Endodermal cell (in vitro differentiated cells): ENCODE data around the gene THNSL1. TPM values are rescaled to one million over a fixed set of nuclear protein-coding genes. Genes with fewer than 3 reads are reported as not detected.

ENCODE experiments used
- DNase-seq: peaks from one replicate; pipeline ENCODE4 v3.0.0-alpha.2; 2017
- H3K27ac ChIP-seq: 2 replicates; pipeline ENCODE4 v1.5.1; 2013; ENCODE audit warnings: mild to moderate bottlenecking, low read depth, low read length, moderate library complexity
- H3K27me3 ChIP-seq: 2 replicates; pipeline ENCODE4 v1.6.1; 2013; ENCODE audit warnings: mild to moderate bottlenecking, low read length, moderate library complexity; ENCODE audit not compliant: insufficient read depth, control insufficient read depth, poor library complexity, severe bottlenecking
- H3K36me3 ChIP-seq: 2 replicates; pipeline ENCODE4 v1.7.0; 2013; ENCODE audit warnings: mild to moderate bottlenecking, low read length, moderate library complexity; ENCODE audit not compliant: control insufficient read depth, insufficient read depth
- H3K4me1 ChIP-seq: one replicate; pipeline ENCODE4 v1.7.0; 2013; ENCODE audit warnings: low read length; ENCODE audit not compliant: control insufficient read depth, insufficient read depth
- H3K4me3 ChIP-seq: 2 replicates; pipeline ENCODE4 v1.5.1; 2013; ENCODE audit warnings: mild to moderate bottlenecking, low read length, moderate library complexity
- H3K9ac ChIP-seq: 2 replicates; pipeline ENCODE4 v1.6.1; 2013; ENCODE audit warnings: mild to moderate bottlenecking, low read length, moderate library complexity; ENCODE audit not compliant: poor library complexity, severe bottlenecking; ENCODE audit errors: extremely low read depth
- H3K9me3 ChIP-seq: 2 replicates; pipeline ENCODE4 v1.6.1; 2013; ENCODE audit warnings: mild to moderate bottlenecking, low read length, moderate library complexity; ENCODE audit not compliant: control insufficient read depth
- H3K27ac Mint-ChIP-seq: 2 replicates; pipeline ENCODE4 v1.8.0; 2020; ENCODE audit warnings: mixed read lengths
- H3K27me3 Mint-ChIP-seq: 2 replicates; pipeline ENCODE4 v1.8.0; 2021; ENCODE audit warnings: mild to moderate bottlenecking, mixed read lengths; ENCODE audit not compliant: insufficient read depth
- H3K36me3 Mint-ChIP-seq: 2 replicates; pipeline ENCODE4 v1.8.0; 2020; ENCODE audit warnings: low read depth, mixed read lengths
- H3K4me1 Mint-ChIP-seq: 2 replicates; pipeline ENCODE4 v1.8.0; 2020; ENCODE audit warnings: mixed read lengths
- H3K4me3 Mint-ChIP-seq: 2 replicates; pipeline ENCODE4 v1.8.0; 2020; ENCODE audit warnings: mild to moderate bottlenecking, moderate library complexity, mixed read lengths
- H3K9me3 Mint-ChIP-seq: 2 replicates; pipeline ENCODE4 v1.8.0; 2020; ENCODE audit warnings: mild to moderate bottlenecking, mixed read lengths
- WGBS, 2 experiments: methylation state at CpG; one replicate each; pipeline versions ENCODE4 v1.1.5 to v1.1.7; 2013; ENCODE audit warnings: missing lambda C conversion rate in 2 of 2, mixed read lengths in 1 of 2; ENCODE audit not compliant: insufficient coverage in 1 of 2, insufficient read length in 1 of 2; 5-methylcytosine and 5-hydroxymethylcytosine counted together
- total RNA-seq, 2 donors: library from RNA; stranded (reverse); fragmentation: NEBNext Ultra II Directional in 1 of 2; extraction: Animal tissue kit (Norgen Biotek cat#: 25700) in 1 of 2; gene quantifications; 2 replicates in 1 of 2; 3 replicates in 1 of 2; pipeline ENCODE4 v1.2.1, GENCODE V29; 2021
- TF ChIP-seq, protein P1 (sequence below): fragments of 200-600 bp; sonication (generic); conservative IDR thresholded peaks from 2 replicates; pipeline ENCODE4 v1.5.0; 2021; ENCODE audit warnings: antibody characterized with exemption, mild to moderate bottlenecking

The THNSL1 gene
- total RNA-seq, 2 donors from 2014 or later: 7.2 to 8.7 TPM

DNA sequence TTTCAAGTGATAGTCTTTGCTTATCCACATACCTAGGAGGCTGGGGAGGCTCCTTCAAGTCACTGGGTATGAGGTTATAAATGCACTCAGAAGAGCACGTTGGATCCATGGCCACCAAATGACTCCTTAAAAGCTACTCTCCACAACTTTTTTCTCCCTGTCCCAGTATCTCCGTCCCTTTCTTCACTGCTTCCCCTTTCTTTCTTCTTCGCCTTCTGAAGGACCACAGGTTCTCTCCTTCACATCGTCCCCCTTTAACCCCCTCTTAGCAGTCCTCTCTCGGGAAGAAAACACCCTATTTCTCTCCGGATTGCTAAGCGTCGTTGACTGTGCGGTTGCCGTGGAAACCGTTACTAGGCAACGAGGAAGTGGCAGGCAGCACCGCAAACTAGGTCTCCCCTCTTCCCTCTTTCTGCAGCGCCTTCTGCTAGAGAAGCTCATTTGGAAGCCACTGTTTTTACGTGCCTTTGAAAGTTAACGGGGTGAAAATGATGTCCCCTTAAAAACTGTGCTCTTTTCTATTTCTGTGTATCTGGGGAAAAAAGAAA, 510 bp upstream of the THNSL1 start, which contains the start of gene ENKUR:
Gene ENKUR (minus strand): TSS at position 331 of the 548 bp plus-strand sequence. CDS start 222 bp downstream, at position 109.
- H3K4me1 ChIP-seq: no peaks in the 10 kb centered on the region
- H3K4me3 Mint-ChIP-seq: peak within 1 kb of the TSS; percentile 78
- no peaks in the 10 kb centered on the region for H3K9me3 Mint-ChIP-seq

DNA sequence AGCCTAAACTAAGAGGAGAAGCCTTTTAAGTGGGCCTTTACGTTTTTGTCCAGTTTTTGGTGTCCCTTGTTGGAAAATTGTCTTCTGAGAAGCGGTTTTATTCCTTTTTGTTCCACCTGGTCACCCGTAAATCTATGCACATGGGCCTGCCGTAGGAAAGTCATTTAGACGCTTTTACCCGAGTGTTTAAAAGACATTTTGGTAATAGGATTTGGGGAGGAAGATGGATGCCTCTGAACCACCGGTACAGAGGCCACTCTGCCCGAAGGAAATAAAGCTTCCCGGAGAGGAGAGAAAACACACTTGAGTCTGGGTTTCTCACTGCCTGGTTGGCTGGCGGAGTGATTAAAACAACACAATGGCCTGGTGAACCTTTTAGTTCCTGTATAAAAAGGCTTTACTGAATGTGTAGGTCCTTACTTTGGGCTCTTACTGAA, 760 bp downstream of the THNSL1 start:
- Mint-ChIP-seq H3K9me3 (no peaks in the 10 kb centered on the region), H3K27me3 (no peaks in the 10 kb centered on the region), H3K27ac (peak overlapping the region; percentile 97), H3K4me3 (peak overlapping the region; percentile 78), H3K36me3 (no peaks in the 10 kb centered on the region), H3K4me1 (peaks cover 2% of the 10 kb centered on the region)
- Histone ChIP-seq H3K9ac (peak overlapping the region; percentile 71), H3K4me1 (no peaks in the 10 kb centered on the region), H3K27ac (peak overlapping the region; percentile 94), H3K36me3 (no peaks in the 10 kb centered on the region), H3K9me3 (no peaks in the 10 kb centered on the region), H3K4me3 (peak overlapping the region; percentile 88), H3K27me3 (no peaks in the 10 kb centered on the region)
- no peak for DNase-seq
- 13 to 19% methylated on average over 6 to 10 of the region's 10 CpGs for WGBS, 2 experiments
- TF ChIP-seq, protein P1, sequence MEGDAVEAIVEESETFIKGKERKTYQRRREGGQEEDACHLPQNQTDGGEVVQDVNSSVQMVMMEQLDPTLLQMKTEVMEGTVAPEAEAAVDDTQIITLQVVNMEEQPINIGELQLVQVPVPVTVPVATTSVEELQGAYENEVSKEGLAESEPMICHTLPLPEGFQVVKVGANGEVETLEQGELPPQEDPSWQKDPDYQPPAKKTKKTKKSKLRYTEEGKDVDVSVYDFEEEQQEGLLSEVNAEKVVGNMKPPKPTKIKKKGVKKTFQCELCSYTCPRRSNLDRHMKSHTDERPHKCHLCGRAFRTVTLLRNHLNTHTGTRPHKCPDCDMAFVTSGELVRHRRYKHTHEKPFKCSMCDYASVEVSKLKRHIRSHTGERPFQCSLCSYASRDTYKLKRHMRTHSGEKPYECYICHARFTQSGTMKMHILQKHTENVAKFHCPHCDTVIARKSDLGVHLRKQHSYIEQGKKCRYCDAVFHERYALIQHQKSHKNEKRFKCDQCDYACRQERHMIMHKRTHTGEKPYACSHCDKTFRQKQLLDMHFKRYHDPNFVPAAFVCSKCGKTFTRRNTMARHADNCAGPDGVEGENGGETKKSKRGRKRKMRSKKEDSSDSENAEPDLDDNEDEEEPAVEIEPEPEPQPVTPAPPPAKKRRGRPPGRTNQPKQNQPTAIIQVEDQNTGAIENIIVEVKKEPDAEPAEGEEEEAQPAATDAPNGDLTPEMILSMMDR: no peak

More for the DNA sequence above, 510 bp upstream of the THNSL1 start, which contains the start of gene ENKUR:
- H3K9me3 ChIP-seq: no peaks in the 10 kb centered on the region
- H3K4me3 ChIP-seq: peak within 1 kb of the TSS; percentile 88
- DNase-seq: peak; percentile 96
- no peaks in the 10 kb centered on the region for H3K36me3 ChIP-seq
- no peaks in the 10 kb centered on the region for H3K36me3 Mint-ChIP-seq
- H3K27me3 ChIP-seq: no peaks in the 10 kb centered on the region
- peak within 1 kb of the TSS; percentile 71 for H3K9ac ChIP-seq
- H3K27me3 Mint-ChIP-seq: no peaks in the 10 kb centered on the region
- 0 to 1% methylated on average over 5 to 16 of the region's 16 CpGs for WGBS, 2 experiments
- TF ChIP-seq, protein P1: no peak
- peak within 1 kb of the TSS; percentile 97 for H3K27ac Mint-ChIP-seq
- peaks cover 2% of the 10 kb centered on the region for H3K4me1 Mint-ChIP-seq
- peak within 1 kb of the TSS; percentile 94 for H3K27ac ChIP-seq

DNA sequence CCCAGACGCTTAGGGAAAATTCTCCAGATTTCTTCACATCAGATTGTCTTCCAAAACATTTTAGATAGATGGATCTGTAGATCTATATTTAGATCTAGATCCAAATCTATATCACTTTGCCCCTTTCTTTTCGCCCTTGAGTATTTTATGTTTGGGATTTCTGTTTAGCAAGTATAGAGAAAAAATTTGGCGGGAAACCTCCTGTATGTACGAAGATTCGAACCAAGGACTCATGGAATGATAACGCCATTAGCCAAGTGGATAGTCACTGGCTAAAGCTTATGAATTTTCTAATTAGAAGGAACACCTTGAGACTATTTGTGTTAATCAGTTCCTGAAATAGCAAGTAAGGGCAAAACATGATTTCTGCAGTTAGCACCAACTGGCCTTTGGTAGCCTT, 1.2 kb downstream of the THNSL1 start:
- H3K27ac ChIP-seq: no peak overlapping the region
- WGBS, 2 experiments: 93 to 98% methylated on average over 4 to 5 of the region's 6 CpGs
- H3K4me1 Mint-ChIP-seq: peaks cover 2% of the 10 kb centered on the region
- no peaks in the 10 kb centered on the region for H3K27me3 Mint-ChIP-seq
- H3K4me3 ChIP-seq: peak overlapping the region; percentile 88
- DNase-seq: no peak
- H3K4me1 ChIP-seq: no peaks in the 10 kb centered on the region
- H3K4me3 Mint-ChIP-seq: peak overlapping the region; percentile 78
- H3K36me3 Mint-ChIP-seq: no peaks in the 10 kb centered on the region
- no peaks in the 10 kb centered on the region for H3K9me3 ChIP-seq
- H3K9ac ChIP-seq: peak overlapping the region; percentile 71
- H3K9me3 Mint-ChIP-seq: no peaks in the 10 kb centered on the region
- no peaks in the 10 kb centered on the region for H3K36me3 ChIP-seq
- H3K27ac Mint-ChIP-seq: peak overlapping the region; percentile 97
- TF ChIP-seq, protein P1: no peak
- H3K27me3 ChIP-seq: no peaks in the 10 kb centered on the region
